Inflammatory macrophage treated with lipopolysaccharide for 1 hour (primary cell): ENCODE data around the gene CRYGN.

Experiments
- DNase-seq, 2 donors: peaks; one replicate each; pipeline ENCODE4 v3.0.0-alpha.2; 2020 to 2022

The CRYGN gene

DNA sequence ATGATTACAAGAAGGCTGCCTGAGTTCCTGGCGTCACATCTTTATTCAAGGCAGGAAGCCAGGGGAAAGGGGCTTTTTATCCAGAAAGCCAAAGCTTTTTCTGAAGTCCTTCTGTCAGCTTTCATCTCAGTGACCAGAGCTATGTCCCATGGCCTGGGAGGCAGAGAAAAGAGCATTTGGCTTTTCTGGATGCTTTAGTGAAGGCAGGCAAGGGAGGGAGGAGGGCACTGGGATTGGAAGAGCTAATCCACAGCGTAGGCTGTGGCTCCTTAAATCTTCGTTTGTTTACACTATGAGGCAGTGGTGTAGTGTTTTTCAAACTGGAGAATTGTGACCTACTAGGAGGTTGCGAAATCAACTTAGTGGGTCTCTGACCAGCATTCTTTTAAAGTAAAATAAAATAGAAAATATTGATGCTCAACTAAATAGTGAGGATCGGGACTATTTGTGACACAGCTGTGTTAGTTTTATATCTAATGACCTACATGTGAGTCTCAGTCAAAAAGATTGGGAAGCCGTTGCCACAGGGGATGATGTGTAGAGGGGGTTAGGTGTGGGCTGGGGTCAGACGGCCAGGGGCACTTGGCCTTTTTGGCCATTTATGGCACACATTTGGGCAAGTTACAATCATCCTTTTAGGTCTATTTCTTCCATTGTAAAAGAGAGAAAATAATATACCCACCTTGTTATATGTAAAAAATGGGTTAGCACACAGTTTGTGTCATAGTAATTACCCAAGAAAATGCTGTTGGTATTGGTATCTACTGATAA is 14.1 kb downstream of the CRYGN start:
- no peak for DNase-seq

GRCh38 chr7:151424799-151425198 is 15.1 kb downstream of the CRYGN start:
- no peak for DNase-seq

DNA sequence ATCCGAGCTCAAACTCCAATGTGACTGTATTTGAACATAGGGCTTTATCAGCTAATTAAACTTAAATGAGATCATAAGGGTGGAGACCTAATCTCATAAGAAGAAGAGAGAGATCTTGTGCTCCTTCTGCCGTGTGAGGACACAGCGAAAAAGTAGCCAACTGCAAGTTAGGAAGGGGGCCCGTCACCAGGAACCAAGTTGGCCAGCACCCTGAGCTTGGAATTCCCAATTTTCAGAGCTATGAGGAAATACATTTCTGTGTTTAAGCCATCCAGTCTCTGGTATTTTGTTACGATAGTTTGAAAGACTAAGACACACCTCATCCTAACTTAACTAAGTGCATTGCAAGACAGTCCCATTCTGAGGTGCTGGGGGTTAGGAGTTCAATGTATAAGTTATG is 16.0 kb downstream of the CRYGN start:
- no peak for DNase-seq

DNA sequence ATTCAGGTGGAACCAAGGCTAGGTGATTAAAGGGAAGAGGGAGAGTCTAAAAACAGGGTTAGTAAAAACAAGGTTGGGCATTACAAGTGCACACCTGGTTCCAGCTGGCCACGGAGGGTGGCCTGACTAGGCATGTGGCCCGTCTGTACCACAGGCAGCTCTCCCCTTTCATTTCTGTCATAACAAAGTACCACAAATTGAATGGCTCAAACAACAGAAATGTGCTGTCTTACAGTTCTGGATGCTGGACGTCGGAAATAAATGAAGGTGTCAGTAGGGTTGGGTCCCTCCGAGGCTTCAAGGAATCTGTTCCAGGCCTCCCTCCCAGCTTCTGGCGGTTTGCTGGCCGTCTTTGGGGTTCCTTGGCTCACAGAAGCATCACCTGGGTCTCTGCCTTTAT is 16.7 kb downstream of the CRYGN start:
- no peak for DNase-seq

- no peak for DNase-seq
These were observed 17.7 kb downstream of the CRYGN start for GRCh38 chr7:151422212-151422611.

DNA sequence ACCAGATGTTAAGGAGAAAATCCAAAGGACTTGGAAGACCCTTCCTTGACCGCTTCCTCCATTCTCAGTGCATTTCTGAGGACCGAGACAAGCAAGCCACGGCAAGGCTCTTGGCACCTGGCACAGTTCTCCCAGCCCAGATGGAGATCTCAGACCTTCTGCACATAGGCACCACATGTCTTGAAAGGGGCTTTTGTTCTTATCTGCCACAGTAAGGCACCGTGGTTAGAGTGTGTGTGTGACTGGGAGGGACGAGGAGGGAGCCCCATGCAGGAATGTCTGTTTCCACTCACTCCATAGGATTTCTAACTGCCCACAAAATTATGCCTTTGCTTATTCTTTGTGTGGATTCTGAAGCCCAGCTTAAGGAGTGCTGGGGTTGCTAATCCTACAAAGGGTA is 19.8 kb downstream of the CRYGN start:
- DNase-seq, result no peak

GRCh38 chr7:151416941-151417315 is 23.0 kb downstream of the CRYGN start:
- DNase-seq, result peak; percentile 30 to 31

- DNase-seq, result no peak
These were observed 23.6 kb downstream of the CRYGN start for GRCh38 chr7:151416112-151416940.

DNA sequence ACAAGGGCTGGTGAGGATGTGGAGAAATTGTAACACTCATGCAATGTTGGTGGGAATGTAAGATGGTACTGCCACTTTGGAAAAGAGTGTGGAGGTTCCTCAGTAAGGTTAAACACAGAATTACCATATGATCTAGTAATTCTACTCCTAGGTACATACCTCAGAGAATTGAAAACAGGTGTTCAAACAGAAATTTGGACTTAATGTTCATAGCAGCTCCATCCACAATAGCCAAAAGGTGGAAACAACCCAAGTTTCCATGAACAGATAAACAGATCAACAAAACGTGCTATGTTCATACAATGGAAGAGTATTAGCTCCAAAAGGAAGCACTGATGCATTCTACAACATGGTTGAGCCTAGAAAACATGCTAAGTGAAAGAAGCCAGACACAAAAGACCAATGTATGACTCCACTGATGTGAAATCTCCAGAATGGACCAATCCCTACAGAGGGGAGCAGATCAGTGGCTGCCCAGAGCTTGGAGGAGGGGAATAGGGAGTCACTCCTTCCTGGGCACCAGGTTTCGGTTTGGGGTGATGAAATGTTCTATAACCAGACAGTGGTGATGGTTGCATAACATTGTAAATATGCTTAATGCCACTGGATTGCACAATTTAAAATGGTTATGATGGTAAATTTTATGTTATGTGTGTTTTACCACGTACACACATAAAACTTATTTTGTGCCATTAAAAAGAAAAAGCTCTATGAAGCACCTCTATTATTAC is 24.4 kb downstream of the CRYGN start:
- peak; percentile 96 to 97 for DNase-seq

- DNase-seq, result no peak
These were observed 26.7 kb downstream of the CRYGN start for GRCh38 chr7:151413241-151413640.

DNA sequence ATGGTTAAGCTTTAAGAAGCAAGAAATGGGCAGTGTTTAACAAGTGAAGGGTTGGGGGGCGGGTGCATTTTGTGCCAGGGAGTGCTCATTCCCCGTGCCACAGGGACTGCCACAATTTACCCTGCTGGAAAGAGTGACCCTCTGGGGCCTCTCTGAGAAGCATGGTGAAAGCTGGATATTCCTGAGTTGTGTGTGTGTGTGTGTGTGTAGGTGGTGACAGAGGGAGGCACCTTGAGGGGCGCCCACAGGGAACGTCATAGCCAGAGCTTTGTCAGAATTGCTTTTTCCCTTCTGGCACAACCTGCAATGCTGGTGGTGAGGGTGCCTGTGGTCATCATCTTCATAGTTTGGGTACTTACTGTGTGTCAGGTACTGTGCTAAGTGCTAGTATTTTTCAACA is 27.6 kb downstream of the CRYGN start:
- DNase-seq, result no peak

DNA sequence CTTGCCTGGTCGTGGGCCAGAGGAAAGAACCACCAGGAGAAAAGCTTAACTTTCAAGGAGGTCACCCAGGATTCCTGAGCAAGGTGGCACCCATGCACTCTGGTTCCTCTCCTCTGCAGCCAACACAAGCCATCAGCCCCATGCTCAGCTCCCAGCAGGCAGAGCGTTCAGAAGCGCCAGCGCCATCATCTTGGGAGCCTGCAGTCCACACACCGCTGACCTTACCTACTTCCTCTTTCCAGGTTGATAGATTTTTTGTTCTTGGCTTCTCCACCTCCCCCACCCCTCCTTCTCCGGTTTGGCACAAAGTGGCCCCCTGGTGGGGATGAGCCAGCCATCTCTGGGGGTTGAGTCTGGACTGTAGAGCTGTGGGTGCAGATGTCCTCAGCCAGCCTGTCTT is 28.4 kb downstream of the CRYGN start:
- DNase-seq, result no peak

- no peak for DNase-seq
These were observed 29.2 kb downstream of the CRYGN start for GRCh38 chr7:151410405-151411390.

GRCh38 chr7:151409667-151410404 is 30.1 kb downstream of the CRYGN start, which contains the start of gene WDR86:
TSS of gene WDR86 (minus strand) at chr7:151410038. CDS start at chr7:151409589, 449 bp downstream.
- no peak for DNase-seq

- no peak for DNase-seq
These were observed 30.9 kb downstream of the CRYGN start for GRCh38 chr7:151408839-151409666.

DNA sequence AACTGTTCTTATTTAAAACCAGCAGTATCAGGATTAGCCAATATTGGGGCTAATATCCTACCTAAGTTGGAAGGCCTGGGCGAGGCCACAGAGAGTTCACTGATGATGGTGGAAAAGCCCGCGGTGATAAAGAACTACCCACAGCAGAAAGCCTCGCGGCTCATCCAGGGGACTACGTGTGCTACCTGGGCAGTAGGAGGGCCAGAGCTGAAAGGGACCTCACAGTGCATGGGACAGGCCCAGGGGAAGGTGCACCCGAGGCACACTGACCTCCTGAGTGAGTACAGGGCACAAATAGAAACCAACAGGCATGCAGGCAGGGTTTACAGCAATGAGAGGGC is 31.5 kb downstream of the CRYGN start:
- DNase-seq, result no peak

DNA sequence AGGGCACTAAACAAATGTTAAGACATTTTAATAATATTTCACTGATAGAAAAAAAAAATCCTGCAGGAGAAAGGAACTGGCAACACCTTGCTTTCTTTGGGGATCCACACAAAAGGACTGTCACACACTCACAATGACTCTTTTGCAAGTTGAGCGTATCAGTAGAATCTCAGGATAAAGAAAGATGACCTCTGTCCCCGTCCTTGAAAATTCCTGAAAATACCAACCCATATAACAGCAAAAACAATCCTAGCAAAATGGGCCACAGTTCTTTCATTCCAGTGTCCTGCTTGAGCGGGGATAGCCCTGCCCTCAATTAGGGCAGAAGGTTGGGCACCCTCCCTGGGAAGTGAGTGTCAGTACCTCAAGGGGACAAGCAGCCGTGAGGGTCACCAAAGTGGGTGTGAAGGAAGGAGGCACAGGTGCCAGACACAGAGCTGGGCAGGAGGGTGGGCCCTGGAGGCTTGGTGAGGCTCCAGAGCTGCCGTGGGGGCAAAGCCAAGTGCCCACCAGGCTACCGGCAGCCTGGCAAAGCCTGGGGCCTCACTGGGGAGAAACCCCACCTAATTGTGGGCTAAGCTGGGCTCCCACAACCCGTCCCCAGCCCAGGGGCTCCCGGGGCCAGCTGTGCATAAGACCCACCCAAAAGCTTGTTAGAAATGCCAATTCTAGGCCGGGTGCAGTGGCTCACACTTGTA is 32.9 kb downstream of the CRYGN start:
- DNase-seq, result no peak

DNA sequence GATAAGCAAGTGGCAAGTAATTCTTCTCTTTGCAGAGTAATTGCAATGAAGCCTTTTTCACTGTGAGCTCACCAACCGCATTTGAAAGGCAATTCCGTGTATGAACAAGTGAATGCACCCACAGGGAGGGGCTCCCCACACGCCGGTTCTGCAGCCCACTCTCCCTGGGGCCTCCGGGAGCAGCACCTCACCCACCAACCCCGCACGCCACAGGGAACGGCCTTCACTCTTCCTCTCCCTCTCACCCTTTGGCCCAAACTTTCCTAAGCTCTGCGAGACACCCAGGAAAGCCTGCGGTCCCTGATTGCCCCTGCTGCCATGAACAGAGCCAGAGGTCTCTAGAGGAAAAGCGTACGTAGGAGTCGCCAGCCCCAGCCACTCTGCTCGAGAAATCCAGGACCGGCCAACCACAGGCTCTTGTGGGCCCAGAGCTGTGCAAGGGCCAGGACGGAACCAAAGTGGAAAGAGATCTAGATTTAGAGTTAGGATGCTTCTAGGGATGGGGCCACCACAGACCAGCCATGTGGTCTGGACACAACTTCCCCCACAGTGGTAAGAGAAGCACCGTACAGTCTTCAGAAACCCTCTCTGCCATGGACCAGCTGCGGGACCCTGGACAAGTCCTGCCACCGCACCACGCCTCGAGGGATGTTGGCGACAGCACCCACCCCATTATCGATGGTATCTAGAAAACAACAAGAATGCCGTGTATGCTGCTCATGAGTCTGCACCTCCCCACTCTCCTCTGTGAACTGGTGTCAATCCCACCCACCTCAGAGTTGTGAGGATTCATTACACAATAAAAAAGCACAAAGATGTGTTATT is 33.7 kb downstream of the CRYGN start:
- no peak for DNase-seq

- no peak for DNase-seq
These were observed 34.4 kb downstream of the CRYGN start for GRCh38 chr7:151405588-151405987.
